ENCODE data around the gene KRT27. TPM values are rescaled to one million over a fixed set of nuclear protein-coding genes. Genes with fewer than 3 reads are reported as not detected.

The KRT27 gene
- total RNA-seq, 1 experiment from 2014 or later, result not detected

GRCh38 chr17:40796846-40797245 is 14.5 kb upstream of the KRT27 start:
- Histone ChIP-seq H3K36me3 (ENCODE audit: control insufficient read depth in 1 of 2, insufficient read depth in 2 of 2, low read length in 2 of 2) (no peaks in the 10 kb centered on the region), H3K79me2 (ENCODE audit: insufficient read depth, low read length) (no peaks in the 10 kb centered on the region), H3K9me2 (ENCODE audit: insufficient read depth) (no peaks in the 10 kb centered on the region), H3K27me3 (ENCODE audit: insufficient read depth, low read length) (no peaks in the 10 kb centered on the region), H3K9ac (ENCODE audit: low read length) (no peak overlapping the region), H2AFZ (ENCODE audit: low read depth, low read length, poor library complexity, severe bottlenecking) (no peak overlapping the region), H3K27ac (ENCODE audit: low read depth, low read length) (no peak overlapping the region), H3K9me3 (ENCODE audit: control insufficient read depth in 1 of 2, insufficient read depth in 1 of 2, low read depth in 1 of 2, low read length in 2 of 2) (no peaks in the 10 kb centered on the region), H4K20me1 (ENCODE audit: insufficient read depth) (no peaks in the 10 kb centered on the region), H3K4me2 (ENCODE audit: low read length) (no peak overlapping the region), H3K4me1 (ENCODE audit: control insufficient read depth in 1 of 2, insufficient read depth in 2 of 2, low read length in 2 of 2) (no peaks in the 10 kb centered on the region), H3K4me3 (replicated peaks in 1 of 2; ENCODE audit: low read depth in 1 of 2, low read length in 2 of 2) (no peak overlapping the region)
- ATAC-seq (no peak), DNase-seq (ENCODE audit: low read depth, low spot score) (no peak)
- TF ChIP-seq ZFX (IDR thresholded peaks at IDR 0.05), result no peak
- ChIA-PET CTCF (no interaction called here), RAD21 (ENCODE audit: low non-redundant PET in 1 of 2, low total read pairs in 2 of 2, uncharacterized antibody in 2 of 2, unreplicated experiment in 2 of 2) (no interaction called here), POLR2A (no interaction called here)
- intact Hi-C loops (cut with micrococcal nuclease), result no loop called here
- no TSS peak for BruUV-seq (replicated peaks)

- RAD21 ChIA-PET (ENCODE audit: low non-redundant PET in 1 of 2, low total read pairs in 2 of 2, uncharacterized antibody in 2 of 2, unreplicated experiment in 2 of 2), result no interaction called here
- intact Hi-C loops (cut with micrococcal nuclease), result no loop called here
- Histone ChIP-seq H2AFZ (ENCODE audit: low read depth, low read length, poor library complexity, severe bottlenecking) (no peak overlapping the region), H4K20me1 (ENCODE audit: insufficient read depth) (no peaks in the 10 kb centered on the region), H3K4me1 (ENCODE audit: control insufficient read depth in 1 of 2, insufficient read depth in 2 of 2, low read length in 2 of 2) (no peaks in the 10 kb centered on the region), H3K27me3 (ENCODE audit: insufficient read depth, low read length) (no peaks in the 10 kb centered on the region), H3K4me3 (replicated peaks in 1 of 2; ENCODE audit: low read depth in 1 of 2, low read length in 2 of 2) (no peak overlapping the region), H3K36me3 (ENCODE audit: control insufficient read depth in 1 of 2, insufficient read depth in 2 of 2, low read length in 2 of 2) (no peaks in the 10 kb centered on the region), H3K79me2 (ENCODE audit: insufficient read depth, low read length) (no peaks in the 10 kb centered on the region), H3K9me3 (ENCODE audit: control insufficient read depth in 1 of 2, insufficient read depth in 1 of 2, low read depth in 1 of 2, low read length in 2 of 2) (no peaks in the 10 kb centered on the region), H3K9ac (ENCODE audit: low read length) (no peak overlapping the region), H3K27ac (ENCODE audit: low read depth, low read length) (no peak overlapping the region), H3K4me2 (ENCODE audit: low read length) (no peak overlapping the region), H3K9me2 (ENCODE audit: insufficient read depth) (no peaks in the 10 kb centered on the region)
- no peak for TF ChIP-seq ATF3 (IDR thresholded peaks at IDR 0.05)
- no peak for TF ChIP-seq CTCF (IDR thresholded peaks at IDR 0.05 in 2 of 3, conservative IDR thresholded peaks at IDR 0.05 in 1 of 3; ENCODE audit: borderline replicate concordance in 1 of 3, insufficient read depth in 1 of 3, low read depth in 2 of 3, low read length in 2 of 3)
- no peak for TF ChIP-seq YY1 (IDR thresholded peaks at IDR 0.05; ENCODE audit: extremely low read depth, insufficient replicate concordance, low read depth, low read length)
- no peak for TF ChIP-seq SP1 (IDR thresholded peaks at IDR 0.05; ENCODE audit: low read depth)
- no peak for TF ChIP-seq TCF7L2 (IDR thresholded peaks at IDR 0.05; ENCODE audit: borderline replicate concordance, extremely low read depth, insufficient read depth, insufficient read length)
- no peak for TF ChIP-seq EZH2phosphoT487 (IDR thresholded peaks at IDR 0.05; ENCODE audit: borderline replicate concordance)
- TF ChIP-seq ZBTB33 (IDR thresholded peaks at IDR 0.05; ENCODE audit: extremely low read depth, insufficient replicate concordance, low read length), result no peak
- no peak for TF ChIP-seq SIN3A (IDR thresholded peaks at IDR 0.05; ENCODE audit: low read depth)
- TF ChIP-seq ELF1 (IDR thresholded peaks at IDR 0.05; ENCODE audit: borderline replicate concordance, low read depth), result no peak
- no peak for TF ChIP-seq MAX (IDR thresholded peaks at IDR 0.05)
- TF ChIP-seq JUND (IDR thresholded peaks at IDR 0.05), result no peak
- no peak for TF ChIP-seq SRF (IDR thresholded peaks at IDR 0.05; ENCODE audit: low read depth)
- no peak for TF ChIP-seq FOSL1 (IDR thresholded peaks at IDR 0.05; ENCODE audit: low read depth)
- TF ChIP-seq CBX3 (IDR thresholded peaks at IDR 0.05; ENCODE audit: low read depth), result no peak
- TF ChIP-seq POLR2A (IDR thresholded peaks at IDR 0.05; ENCODE audit: borderline replicate concordance, extremely low read depth, insufficient read depth, insufficient read length), result no peak
- TF ChIP-seq CEBPB (IDR thresholded peaks at IDR 0.05; ENCODE audit: low read depth), result no peak
- TF ChIP-seq RAD21 (IDR thresholded peaks at IDR 0.05; ENCODE audit: low read depth), result no peak
- DNase-seq (ENCODE audit: low read depth, low spot score), result no peak
- no peak for ATAC-seq
- POLR2A ChIA-PET, result no interaction called here
- BruUV-seq (replicated peaks), result no TSS peak
- CTCF ChIA-PET, result no interaction called here
Observed at GRCh38 chr17:40795019-40795667, 12.8 kb upstream of the KRT27 start.

All from HCT116 (cell line).